HepG2 (cell line): Measurements from ENCODE around the gene PSMB9. TPM values are rescaled to one million over a fixed set of nuclear protein-coding genes. Genes with fewer than 3 reads are reported as not detected.

Experiments
- BORCS8-MEF2B ChIP-seq: sonication (generic); formaldehyde crosslinking; IDR thresholded peaks from 2 replicates; pipeline ENCODE4 v1.8.0; 2022; ENCODE audit warnings: mild to moderate bottlenecking, missing genetic modification reagents
- CEBPG ChIP-seq: IDR thresholded peaks from 2 replicates; pipeline ENCODE4 v1.6.1; 2016
- DBP ChIP-seq: sonication (generic); formaldehyde crosslinking; IDR thresholded peaks from 2 replicates; pipeline ENCODE4 v1.4.0; 2020; ENCODE audit warnings: missing genetic modification reagents; ENCODE audit errors: not compliant biosample characterization
- DRAP1 ChIP-seq: IDR thresholded peaks from 2 replicates; pipeline ENCODE4 v1.6.1; 2016; ENCODE audit warnings: missing genetic modification reagents, missing compliant biosample characterization
- MEF2D ChIP-seq: sonication (generic); formaldehyde crosslinking; IDR thresholded peaks from 2 replicates; pipeline ENCODE4 v1.5.1; 2020; ENCODE audit warnings: mild to moderate bottlenecking, missing genetic modification reagents
- MIXL1 ChIP-seq: IDR thresholded peaks from 2 replicates; pipeline ENCODE4 v1.6.1; 2016
- NCOA5 ChIP-seq: sonication (generic); formaldehyde crosslinking; IDR thresholded peaks from 2 replicates; pipeline ENCODE4 v1.4.0; 2020; ENCODE audit warnings: missing genetic modification reagents
- PHF8 ChIP-seq: sonication (generic); formaldehyde crosslinking; IDR thresholded peaks from 2 replicates; pipeline ENCODE4 v1.5.0; 2020; ENCODE audit warnings: missing genetic modification reagents
- SMC3 ChIP-seq: IDR thresholded peaks from 2 replicates; pipeline ENCODE4 v1.6.1; 2011; ENCODE audit warnings: low read length, improper control_type of control experiment
- SPEN ChIP-seq: sonication (generic); formaldehyde crosslinking; IDR thresholded peaks from 2 replicates; pipeline ENCODE4 v1.5.1; 2020; ENCODE audit warnings: low read depth, mild to moderate bottlenecking, missing genetic modification reagents
- TBL1XR1 ChIP-seq: fragments of 150-350 bp; IDR thresholded peaks from 2 replicates; pipeline ENCODE4 v1.6.1; 2014; ENCODE audit warnings: borderline replicate concordance, low read length; ENCODE audit not compliant: partially characterized antibody
- ZMYM4 ChIP-seq: sonication (generic); formaldehyde crosslinking; IDR thresholded peaks from 2 replicates; pipeline ENCODE4 v1.8.1; 2023; ENCODE audit warnings: mild to moderate bottlenecking, missing genetic modification reagents
- ZNF10 ChIP-seq: sonication (generic); formaldehyde crosslinking; IDR thresholded peaks from 2 replicates; pipeline ENCODE4 v1.4.0; 2020; ENCODE audit warnings: mild to moderate bottlenecking, low read depth, missing genetic modification reagents, borderline replicate concordance
- ZNF205 ChIP-seq: IDR thresholded peaks from 2 replicates; pipeline ENCODE4 v1.6.1; 2018; ENCODE audit warnings: missing biosample characterization, missing genetic modification reagents
- ZNF503 ChIP-seq: sonication (generic); formaldehyde crosslinking; IDR thresholded peaks from 2 replicates; pipeline ENCODE4 v1.4.0; 2020; ENCODE audit warnings: missing genetic modification reagents
- ZNF552 ChIP-seq: sonication (generic); formaldehyde crosslinking; IDR thresholded peaks from 2 replicates; pipeline ENCODE4 v1.9.0; 2022; ENCODE audit warnings: missing genetic modification reagents, mild to moderate bottlenecking, borderline replicate concordance
- ZNF800 ChIP-seq: sonication (generic); formaldehyde crosslinking; IDR thresholded peaks from 2 replicates; pipeline ENCODE4 v1.4.0; 2020; ENCODE audit warnings: missing genetic modification reagents
- polyA plus RNA-seq, 8 experiments: library from polyadenylated mRNA; depleted of rRNA in 3 of 8; stranded (reverse) in 7 of 8; unstranded in 1 of 8; fragments of >200 nt; fragmentation: Illumina TruSeq in 4 of 8; extraction: Trizol in 4 of 8; gene quantifications; 2 replicates each; pipeline versions ENCODE4 v1.2.1 to v1.2.3, GENCODE V29; 2011 to 2016; ENCODE audit warnings: low read depth in 4 of 8, missing spikeins in 1 of 8, mixed read lengths in 1 of 8; ENCODE audit not compliant: insufficient read depth in 1 of 8
- total RNA-seq, 5 experiments: library from RNA; depleted of rRNA; stranded (reverse); fragments of >200 nt; fragmentation: Illumina TruSeq; extraction: Trizol; gene quantifications; 2 replicates each; pipeline ENCODE4 v1.2.3, GENCODE V29; 2016; ENCODE audit warnings: low read depth in 1 of 5
- TF ChIP-seq, protein P1 (sequence below): sonication (generic); formaldehyde crosslinking; IDR thresholded peaks from 2 replicates; pipeline ENCODE4 v1.5.0; 2020; ENCODE audit warnings: missing genetic modification reagents, mild to moderate bottlenecking, borderline replicate concordance
- TF ChIP-seq, protein P2 (sequence below): sonication (generic); formaldehyde crosslinking; IDR thresholded peaks from 2 replicates; pipeline ENCODE4 v1.4.0; 2020; ENCODE audit warnings: missing genetic modification reagents

The PSMB9 gene
- total and polyA plus RNA-seq, 2 of the 13 experiments (the other 11 are each of a cell fraction or from before 2014, with no cell fraction given) = 15.6 to 16.0 TPM

DNA sequence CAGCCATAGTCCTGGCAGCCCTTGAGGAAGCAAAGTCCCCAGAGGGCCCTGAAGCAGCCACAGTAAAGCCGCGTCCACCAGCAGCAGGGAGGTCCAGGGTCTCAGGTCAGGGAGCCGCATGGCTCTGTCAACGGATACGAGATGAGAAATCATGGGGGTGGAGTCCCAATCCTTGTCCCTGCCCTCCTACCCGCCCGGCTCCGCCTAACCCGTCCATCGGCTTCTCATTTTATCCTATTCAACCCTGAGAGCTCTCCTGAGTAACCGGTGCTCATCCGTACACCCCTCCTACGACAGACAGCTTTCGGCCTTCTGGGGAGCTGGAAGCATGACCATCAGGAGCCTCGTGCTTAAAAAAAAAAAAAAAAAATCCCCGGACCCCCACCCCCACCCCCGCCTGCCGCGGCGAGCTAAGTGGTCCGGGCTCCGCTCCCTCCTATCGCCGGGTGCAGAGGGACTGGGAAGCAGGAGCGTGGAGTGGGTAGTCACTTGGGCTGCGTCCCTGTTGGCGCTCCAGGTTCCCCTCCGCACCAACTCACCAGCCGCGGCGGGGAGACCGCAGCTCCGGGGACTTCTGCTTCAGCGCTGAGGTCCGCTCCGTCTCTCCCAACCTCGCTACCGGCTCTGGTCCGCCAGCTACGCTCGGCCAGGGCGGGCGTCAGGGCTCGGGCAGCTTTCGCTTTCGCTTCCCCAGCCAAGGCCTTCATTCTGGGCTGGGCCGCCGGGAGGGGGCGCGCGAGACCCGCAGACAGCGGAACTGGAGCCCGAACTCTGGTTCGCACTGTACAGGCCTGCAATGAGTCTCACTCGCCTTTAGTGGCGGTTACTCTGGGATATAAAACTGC lies 15.7 kb upstream of the PSMB9 start, which contains the start of gene TAP2 (continued):
- peak; percentile 68 for TF ChIP-seq DBP (CRISPR knock-in tag)
- TF ChIP-seq, protein P1, sequence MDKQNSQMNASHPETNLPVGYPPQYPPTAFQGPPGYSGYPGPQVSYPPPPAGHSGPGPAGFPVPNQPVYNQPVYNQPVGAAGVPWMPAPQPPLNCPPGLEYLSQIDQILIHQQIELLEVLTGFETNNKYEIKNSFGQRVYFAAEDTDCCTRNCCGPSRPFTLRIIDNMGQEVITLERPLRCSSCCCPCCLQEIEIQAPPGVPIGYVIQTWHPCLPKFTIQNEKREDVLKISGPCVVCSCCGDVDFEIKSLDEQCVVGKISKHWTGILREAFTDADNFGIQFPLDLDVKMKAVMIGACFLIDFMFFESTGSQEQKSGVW = no peak
- TF ChIP-seq PHF8 = peak; percentile 83
- TF ChIP-seq DRAP1 (CRISPR knock-in tag) = peak; percentile 67; the same call in 1 of the 2 replicates
- no peak for TF ChIP-seq ZNF10 (CRISPR knock-in tag)
- TF ChIP-seq ZMYM4 (CRISPR knock-in tag) = peak; percentile 50
- TF ChIP-seq SPEN (CRISPR knock-in tag) = peak; percentile 84
- TF ChIP-seq ZNF205 (CRISPR knock-in tag) = peak; percentile 84; the same call in 1 of the 2 replicates
- TF ChIP-seq NCOA5 (CRISPR knock-in tag) = 0 out of 2 replicates have a peak, but pooled peaks have one; percentile 29
- TF ChIP-seq MIXL1 (CRISPR knock-in tag) = peak; percentile 62; the same call in 1 of the 2 replicates
- 0 out of 2 replicates have a peak, but pooled peaks have one; percentile 39 for TF ChIP-seq MEF2D
- TF ChIP-seq BORCS8-MEF2B = peak; percentile 79; the same call in 1 of the 2 replicates
- TF ChIP-seq ZNF800 = peak; percentile 94
- TF ChIP-seq ZNF552 = no peak
- TF ChIP-seq ZNF503 (CRISPR knock-in tag) = peak; percentile 74; the same call in 1 of the 2 replicates
- TF ChIP-seq CEBPG (CRISPR knock-in tag) = peak; percentile 34; the same call in 1 of the 2 replicates
- TF ChIP-seq, protein P2, sequence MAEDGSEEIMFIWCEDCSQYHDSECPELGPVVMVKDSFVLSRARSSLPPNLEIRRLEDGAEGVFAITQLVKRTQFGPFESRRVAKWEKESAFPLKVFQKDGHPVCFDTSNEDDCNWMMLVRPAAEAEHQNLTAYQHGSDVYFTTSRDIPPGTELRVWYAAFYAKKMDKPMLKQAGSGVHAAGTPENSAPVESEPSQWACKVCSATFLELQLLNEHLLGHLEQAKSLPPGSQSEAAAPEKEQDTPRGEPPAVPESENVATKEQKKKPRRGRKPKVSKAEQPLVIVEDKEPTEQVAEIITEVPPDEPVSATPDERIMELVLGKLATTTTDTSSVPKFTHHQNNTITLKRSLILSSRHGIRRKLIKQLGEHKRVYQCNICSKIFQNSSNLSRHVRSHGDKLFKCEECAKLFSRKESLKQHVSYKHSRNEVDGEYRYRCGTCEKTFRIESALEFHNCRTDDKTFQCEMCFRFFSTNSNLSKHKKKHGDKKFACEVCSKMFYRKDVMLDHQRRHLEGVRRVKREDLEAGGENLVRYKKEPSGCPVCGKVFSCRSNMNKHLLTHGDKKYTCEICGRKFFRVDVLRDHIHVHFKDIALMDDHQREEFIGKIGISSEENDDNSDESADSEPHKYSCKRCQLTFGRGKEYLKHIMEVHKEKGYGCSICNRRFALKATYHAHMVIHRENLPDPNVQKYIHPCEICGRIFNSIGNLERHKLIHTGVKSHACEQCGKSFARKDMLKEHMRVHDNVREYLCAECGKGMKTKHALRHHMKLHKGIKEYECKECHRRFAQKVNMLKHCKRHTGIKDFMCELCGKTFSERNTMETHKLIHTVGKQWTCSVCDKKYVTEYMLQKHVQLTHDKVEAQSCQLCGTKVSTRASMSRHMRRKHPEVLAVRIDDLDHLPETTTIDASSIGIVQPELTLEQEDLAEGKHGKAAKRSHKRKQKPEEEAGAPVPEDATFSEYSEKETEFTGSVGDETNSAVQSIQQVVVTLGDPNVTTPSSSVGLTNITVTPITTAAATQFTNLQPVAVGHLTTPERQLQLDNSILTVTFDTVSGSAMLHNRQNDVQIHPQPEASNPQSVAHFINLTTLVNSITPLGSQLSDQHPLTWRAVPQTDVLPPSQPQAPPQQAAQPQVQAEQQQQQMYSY = 0 out of 2 replicates have a peak, but pooled peaks have one; percentile 29
- peak; percentile 71 for TF ChIP-seq SMC3
- TF ChIP-seq TBL1XR1 = no peak
